H1 (cell line): ENCODE results near the gene CASKIN2. TPM values are rescaled to one million over a fixed set of nuclear protein-coding genes. Genes with fewer than 3 reads are reported as not detected.

ENCODE experiments used
- CBX8 ChIP-seq: fragments of 300-800, 300-1000 bp; sonication (generic); IDR thresholded peaks from 2 replicates; pipeline ENCODE4 v1.7.1; 2016; ENCODE audit warnings: low read depth, low read length, borderline replicate concordance
- EGR1 ChIP-seq: IDR thresholded peaks from 2 replicates; pipeline ENCODE4 v1.6.1; 2011; ENCODE audit warnings: low read depth, low read length, borderline replicate concordance
- GABPA ChIP-seq: IDR thresholded peaks from 2 replicates; pipeline ENCODE4 v1.6.1; 2011; ENCODE audit warnings: mild to moderate bottlenecking, low read length, moderate library complexity, borderline replicate concordance; ENCODE audit not compliant: insufficient read depth
- JUN ChIP-seq: IDR thresholded peaks from 2 replicates; pipeline ENCODE4 v1.6.1; 2011; ENCODE audit warnings: low read depth, mild to moderate bottlenecking, improper control_type of control experiment, low read length
- KDM5A ChIP-seq: fragments of 200-600 bp; IDR thresholded peaks from 2 replicates; pipeline ENCODE4 v1.7.1; 2012; ENCODE audit warnings: mild to moderate bottlenecking, low read length, inconsistent platforms, mixed read lengths
- TAF1 ChIP-seq: IDR thresholded peaks from 2 replicates; pipeline ENCODE4 v1.6.1; 2011; ENCODE audit warnings: mild to moderate bottlenecking, low read depth, low read length
- TCF12 ChIP-seq: IDR thresholded peaks from 2 replicates; pipeline ENCODE4 v1.6.1; 2011; ENCODE audit warnings: low read depth, mild to moderate bottlenecking, low read length
- ZNF274 ChIP-seq: IDR thresholded peaks from 2 replicates; pipeline ENCODE4 v1.7.0; 2012; ENCODE audit warnings: low read length, borderline replicate concordance; ENCODE audit errors: extremely low read depth
- polyA plus RNA-seq, 7 experiments: library from polyadenylated mRNA; depleted of rRNA in 3 of 7; stranded (reverse) in 5 of 7; unstranded in 2 of 7; fragments of >200 nt in 5 of 7; fragments of 200-250 nt in 2 of 7; gene quantifications; 1 replicate in 5 of 7; 2 replicates in 1 of 7; 4 replicates in 1 of 7; pipeline versions ENCODE4 v1.2.1 to v1.2.3, GENCODE V29; 2011 to 2013; ENCODE audit warnings: missing spikeins in 2 of 7, mixed read lengths in 2 of 7
- total RNA-seq: library from RNA; stranded (reverse); fragmentation: NEBNext Ultra II Directional; extraction: Animal tissue kit (Norgen Biotek cat#: 25700); gene quantifications from 2 replicates; pipeline ENCODE4 v1.2.1, GENCODE V29; 2021
- TF ChIP-seq, protein P1 (sequence below): fragments of 300-600 bp; sonication (generic); IDR thresholded peaks from 2 replicates; pipeline ENCODE4 v1.7.1; 2012; ENCODE audit warnings: low read length, moderate library complexity, mild to moderate bottlenecking, inconsistent platforms; ENCODE audit not compliant: insufficient replicate concordance

Gene CASKIN2
- total and polyA plus RNA-seq, 2 of the 8 experiments (the other 6 are each of a cell fraction or from before 2014, with no cell fraction given), result 6.7 to 32.3 TPM

DNA sequence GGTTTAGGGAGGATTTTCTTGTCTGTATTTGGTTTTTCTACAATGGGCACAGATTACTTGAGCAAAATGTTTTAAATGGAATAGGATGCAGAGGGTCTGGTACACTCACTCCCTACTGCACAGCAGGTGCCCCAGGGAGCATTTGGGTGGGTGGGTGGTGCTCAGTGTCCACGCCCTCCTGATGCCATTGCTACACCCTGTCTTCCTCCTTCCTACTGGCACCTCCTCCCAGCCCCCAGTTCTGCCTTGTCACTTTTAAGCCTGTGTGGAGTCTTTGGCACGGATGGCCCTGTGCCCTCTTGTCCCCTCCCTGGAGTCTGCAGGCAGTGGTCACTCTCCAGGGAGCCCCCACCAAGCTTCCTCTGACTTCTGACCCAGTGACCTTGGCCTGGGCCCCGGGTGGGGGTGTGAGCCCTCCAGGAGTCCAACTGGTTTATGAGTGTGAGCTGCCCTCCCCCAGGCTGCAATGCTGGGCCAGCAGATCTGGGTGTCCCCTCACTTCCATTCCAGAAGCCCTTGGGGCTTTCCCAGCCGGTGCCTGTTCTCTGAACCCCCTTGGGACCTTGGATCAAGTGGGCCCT, 25.7 kb upstream of the CASKIN2 start (continued):
- TF ChIP-seq JUN (no peak), TAF1 (no peak), KDM5A (no peak), EGR1 (no peak), GABPA (no peak), TCF12 (no peak), CBX8 (no peak), ZNF274 (no peak)
- TF ChIP-seq, protein P1, sequence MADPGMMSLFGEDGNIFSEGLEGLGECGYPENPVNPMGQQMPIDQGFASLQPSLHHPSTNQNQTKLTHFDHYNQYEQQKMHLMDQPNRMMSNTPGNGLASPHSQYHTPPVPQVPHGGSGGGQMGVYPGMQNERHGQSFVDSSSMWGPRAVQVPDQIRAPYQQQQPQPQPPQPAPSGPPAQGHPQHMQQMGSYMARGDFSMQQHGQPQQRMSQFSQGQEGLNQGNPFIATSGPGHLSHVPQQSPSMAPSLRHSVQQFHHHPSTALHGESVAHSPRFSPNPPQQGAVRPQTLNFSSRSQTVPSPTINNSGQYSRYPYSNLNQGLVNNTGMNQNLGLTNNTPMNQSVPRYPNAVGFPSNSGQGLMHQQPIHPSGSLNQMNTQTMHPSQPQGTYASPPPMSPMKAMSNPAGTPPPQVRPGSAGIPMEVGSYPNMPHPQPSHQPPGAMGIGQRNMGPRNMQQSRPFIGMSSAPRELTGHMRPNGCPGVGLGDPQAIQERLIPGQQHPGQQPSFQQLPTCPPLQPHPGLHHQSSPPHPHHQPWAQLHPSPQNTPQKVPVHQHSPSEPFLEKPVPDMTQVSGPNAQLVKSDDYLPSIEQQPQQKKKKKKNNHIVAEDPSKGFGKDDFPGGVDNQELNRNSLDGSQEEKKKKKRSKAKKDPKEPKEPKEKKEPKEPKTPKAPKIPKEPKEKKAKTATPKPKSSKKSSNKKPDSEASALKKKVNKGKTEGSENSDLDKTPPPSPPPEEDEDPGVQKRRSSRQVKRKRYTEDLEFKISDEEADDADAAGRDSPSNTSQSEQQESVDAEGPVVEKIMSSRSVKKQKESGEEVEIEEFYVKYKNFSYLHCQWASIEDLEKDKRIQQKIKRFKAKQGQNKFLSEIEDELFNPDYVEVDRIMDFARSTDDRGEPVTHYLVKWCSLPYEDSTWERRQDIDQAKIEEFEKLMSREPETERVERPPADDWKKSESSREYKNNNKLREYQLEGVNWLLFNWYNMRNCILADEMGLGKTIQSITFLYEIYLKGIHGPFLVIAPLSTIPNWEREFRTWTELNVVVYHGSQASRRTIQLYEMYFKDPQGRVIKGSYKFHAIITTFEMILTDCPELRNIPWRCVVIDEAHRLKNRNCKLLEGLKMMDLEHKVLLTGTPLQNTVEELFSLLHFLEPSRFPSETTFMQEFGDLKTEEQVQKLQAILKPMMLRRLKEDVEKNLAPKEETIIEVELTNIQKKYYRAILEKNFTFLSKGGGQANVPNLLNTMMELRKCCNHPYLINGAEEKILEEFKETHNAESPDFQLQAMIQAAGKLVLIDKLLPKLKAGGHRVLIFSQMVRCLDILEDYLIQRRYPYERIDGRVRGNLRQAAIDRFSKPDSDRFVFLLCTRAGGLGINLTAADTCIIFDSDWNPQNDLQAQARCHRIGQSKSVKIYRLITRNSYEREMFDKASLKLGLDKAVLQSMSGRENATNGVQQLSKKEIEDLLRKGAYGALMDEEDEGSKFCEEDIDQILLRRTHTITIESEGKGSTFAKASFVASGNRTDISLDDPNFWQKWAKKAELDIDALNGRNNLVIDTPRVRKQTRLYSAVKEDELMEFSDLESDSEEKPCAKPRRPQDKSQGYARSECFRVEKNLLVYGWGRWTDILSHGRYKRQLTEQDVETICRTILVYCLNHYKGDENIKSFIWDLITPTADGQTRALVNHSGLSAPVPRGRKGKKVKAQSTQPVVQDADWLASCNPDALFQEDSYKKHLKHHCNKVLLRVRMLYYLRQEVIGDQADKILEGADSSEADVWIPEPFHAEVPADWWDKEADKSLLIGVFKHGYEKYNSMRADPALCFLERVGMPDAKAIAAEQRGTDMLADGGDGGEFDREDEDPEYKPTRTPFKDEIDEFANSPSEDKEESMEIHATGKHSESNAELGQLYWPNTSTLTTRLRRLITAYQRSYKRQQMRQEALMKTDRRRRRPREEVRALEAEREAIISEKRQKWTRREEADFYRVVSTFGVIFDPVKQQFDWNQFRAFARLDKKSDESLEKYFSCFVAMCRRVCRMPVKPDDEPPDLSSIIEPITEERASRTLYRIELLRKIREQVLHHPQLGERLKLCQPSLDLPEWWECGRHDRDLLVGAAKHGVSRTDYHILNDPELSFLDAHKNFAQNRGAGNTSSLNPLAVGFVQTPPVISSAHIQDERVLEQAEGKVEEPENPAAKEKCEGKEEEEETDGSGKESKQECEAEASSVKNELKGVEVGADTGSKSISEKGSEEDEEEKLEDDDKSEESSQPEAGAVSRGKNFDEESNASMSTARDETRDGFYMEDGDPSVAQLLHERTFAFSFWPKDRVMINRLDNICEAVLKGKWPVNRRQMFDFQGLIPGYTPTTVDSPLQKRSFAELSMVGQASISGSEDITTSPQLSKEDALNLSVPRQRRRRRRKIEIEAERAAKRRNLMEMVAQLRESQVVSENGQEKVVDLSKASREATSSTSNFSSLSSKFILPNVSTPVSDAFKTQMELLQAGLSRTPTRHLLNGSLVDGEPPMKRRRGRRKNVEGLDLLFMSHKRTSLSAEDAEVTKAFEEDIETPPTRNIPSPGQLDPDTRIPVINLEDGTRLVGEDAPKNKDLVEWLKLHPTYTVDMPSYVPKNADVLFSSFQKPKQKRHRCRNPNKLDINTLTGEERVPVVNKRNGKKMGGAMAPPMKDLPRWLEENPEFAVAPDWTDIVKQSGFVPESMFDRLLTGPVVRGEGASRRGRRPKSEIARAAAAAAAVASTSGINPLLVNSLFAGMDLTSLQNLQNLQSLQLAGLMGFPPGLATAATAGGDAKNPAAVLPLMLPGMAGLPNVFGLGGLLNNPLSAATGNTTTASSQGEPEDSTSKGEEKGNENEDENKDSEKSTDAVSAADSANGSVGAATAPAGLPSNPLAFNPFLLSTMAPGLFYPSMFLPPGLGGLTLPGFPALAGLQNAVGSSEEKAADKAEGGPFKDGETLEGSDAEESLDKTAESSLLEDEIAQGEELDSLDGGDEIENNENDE, result no peak
